ENCODE results near the gene CLDN34. TPM values are rescaled to one million over a fixed set of nuclear protein-coding genes. Genes with fewer than 3 reads are reported as not detected.

Gene CLDN34, protein sequence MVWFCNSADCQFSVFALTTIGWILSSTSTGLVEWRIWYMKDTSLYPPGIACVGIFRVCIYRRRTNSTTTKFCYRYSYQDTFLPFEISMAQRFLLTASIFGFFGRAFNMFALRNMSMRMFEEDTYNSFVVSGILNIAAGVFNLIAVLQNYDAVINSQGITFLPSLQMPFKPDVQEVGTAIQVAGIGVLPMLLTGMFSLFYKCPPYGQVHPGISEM
- not detected for polyA plus RNA-seq (2013)

DNA sequence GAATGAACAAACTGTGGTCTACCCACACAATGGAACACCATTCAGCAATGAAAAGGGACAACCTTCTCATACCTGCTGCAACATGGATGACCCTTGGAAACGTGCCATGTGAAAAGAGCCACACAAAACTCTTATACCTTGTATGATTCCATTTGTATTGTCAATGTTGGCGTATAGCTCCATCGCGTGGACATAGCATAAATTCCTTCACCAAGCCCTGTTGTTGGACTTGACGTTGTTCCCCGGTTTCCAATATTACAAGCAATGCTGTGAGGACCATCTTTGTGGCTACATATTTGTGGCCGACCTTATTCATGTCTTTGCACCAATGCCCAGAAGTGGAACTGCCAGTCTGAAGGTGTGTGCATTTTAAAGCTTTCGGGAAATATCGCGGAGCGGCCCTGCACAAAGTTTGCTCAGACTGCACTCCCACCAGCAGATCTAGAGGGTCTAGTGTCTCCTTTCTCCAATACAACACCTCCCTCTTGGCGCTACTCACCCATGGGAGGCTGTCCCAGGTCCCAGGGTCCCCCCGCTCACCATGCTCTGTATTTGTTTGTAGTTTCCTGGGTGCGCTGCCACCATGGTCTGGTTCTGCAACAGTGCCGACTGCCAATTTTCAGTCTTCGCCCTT lies at the start of gene CLDN34:
CLDN34 (plus strand) TSS at position 584 of the 634 bp plus-strand sequence; CDS start at position 584, 0 bp downstream.
- peaks cover 0 to 10% (median 0%) of the 10 kb centered on the region in 5 experiments for H3K9me3 ChIP-seq (ENCODE audit: control extremely low read depth in 1 of 5, control insufficient read depth in 4 of 5, insufficient read depth in 2 of 5, low read depth in 1 of 5, low read length in 4 of 5)
- DNase-seq = no peak
- H3K4me3 ChIP-seq (ENCODE audit: control insufficient read depth in 1 of 7, extremely low read depth in 1 of 7, insufficient read depth in 4 of 7, low read depth in 2 of 7, low read length in 6 of 7) = no peak within 1 kb of the TSS
- POLR2A ChIA-PET = no interaction called here
- no peaks in the 10 kb centered on the region for H3K27me3 ChIP-seq (replicated peaks in 2 of 5; ENCODE audit: control insufficient read depth in 4 of 5, insufficient read depth in 5 of 5, low read length in 4 of 5)
- 84% methylated on average over 12 of the region's 16 CpGs for WGBS (ENCODE audit: insufficient coverage)
- CTCF ChIA-PET = no interaction called here
- no peaks in the 10 kb centered on the region for H3K36me3 ChIP-seq (ENCODE audit: control insufficient read depth in 4 of 4, insufficient read depth in 4 of 4, low read length in 3 of 4)
- H3K27ac ChIP-seq (ENCODE audit: insufficient read depth in 1 of 2, low read depth in 1 of 2, low read length in 2 of 2, poor library complexity in 1 of 2, severe bottlenecking in 2 of 2) = no peak within 1 kb of the TSS
- no peaks in the 10 kb centered on the region for H3K4me1 ChIP-seq (ENCODE audit: control extremely low read depth in 1 of 4, control insufficient read depth in 4 of 4, insufficient read depth in 4 of 4, low read length in 3 of 4)

DNA sequence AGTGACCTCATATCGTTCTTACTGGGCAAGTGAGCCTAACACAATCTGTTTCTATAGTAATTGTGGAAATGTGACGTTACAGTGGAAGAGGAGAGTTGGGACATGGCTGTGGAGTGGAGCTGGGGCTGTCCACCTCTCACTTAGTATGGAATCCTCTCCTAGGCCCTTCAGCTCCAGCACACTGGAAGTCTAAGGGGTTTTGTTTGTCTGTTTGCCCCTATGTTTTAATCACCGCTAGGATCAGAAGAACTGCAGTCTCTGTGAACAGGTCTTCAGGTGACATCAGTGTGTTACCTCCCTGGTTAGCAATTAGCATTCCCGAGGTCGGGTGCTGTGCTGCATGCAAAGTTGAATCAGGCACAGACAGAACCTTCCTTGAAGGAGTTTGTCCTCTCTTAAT lies 49.3 kb upstream of the CLDN34 start:
- H3K36me3 ChIP-seq (ENCODE audit: control insufficient read depth in 4 of 4, insufficient read depth in 4 of 4, low read length in 3 of 4) = no peaks in the 10 kb centered on the region
- ChIA-PET POLR2A (no interaction called here), CTCF (no interaction called here)
- H3K4me3 ChIP-seq (ENCODE audit: control insufficient read depth in 1 of 7, extremely low read depth in 1 of 7, insufficient read depth in 4 of 7, low read depth in 2 of 7, low read length in 6 of 7) = no peak overlapping the region
- H3K27me3 ChIP-seq (replicated peaks in 2 of 5; ENCODE audit: control insufficient read depth in 4 of 5, insufficient read depth in 5 of 5, low read length in 4 of 5) = peaks cover 0 to 11% (median 0%) of the 10 kb centered on the region in 5 experiments
- no peaks in the 10 kb centered on the region for H3K4me1 ChIP-seq (ENCODE audit: control extremely low read depth in 1 of 4, control insufficient read depth in 4 of 4, insufficient read depth in 4 of 4, low read length in 3 of 4)
- peaks cover 0 to 2% (median 0%) of the 10 kb centered on the region in 5 experiments for H3K9me3 ChIP-seq (ENCODE audit: control extremely low read depth in 1 of 5, control insufficient read depth in 4 of 5, insufficient read depth in 2 of 5, low read depth in 1 of 5, low read length in 4 of 5)
- 83% methylated on average over 2 of the region's 5 CpGs for WGBS (ENCODE audit: insufficient coverage)
- DNase-seq = no peak
- H3K27ac ChIP-seq (ENCODE audit: insufficient read depth in 1 of 2, low read depth in 1 of 2, low read length in 2 of 2, poor library complexity in 1 of 2, severe bottlenecking in 2 of 2) = no peak overlapping the region

DNA sequence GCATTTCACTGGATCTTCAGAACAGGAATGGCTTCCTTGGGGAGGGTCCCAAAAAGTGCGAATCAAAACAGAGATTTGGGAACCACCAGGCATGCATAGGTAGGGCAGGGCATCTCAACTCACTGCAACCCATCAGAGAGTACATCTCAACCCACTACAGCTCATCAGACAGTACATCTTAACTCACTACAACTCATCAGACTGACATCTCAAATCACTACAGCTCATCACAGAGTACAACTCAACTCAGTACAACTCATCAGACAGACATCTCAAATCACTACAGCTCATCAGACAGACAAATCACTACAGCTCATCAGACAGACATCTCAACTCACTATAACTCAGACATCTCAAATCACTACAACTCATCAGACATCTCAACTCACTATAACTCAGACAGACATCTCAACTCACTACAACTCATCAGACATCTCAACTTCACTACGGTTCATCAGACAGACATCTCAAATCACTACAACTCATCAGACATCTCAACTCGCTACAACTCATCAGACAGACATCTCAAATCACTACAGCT lies 47.5 kb upstream of the CLDN34 start:
- no peak for DNase-seq
- H3K4me3 ChIP-seq (ENCODE audit: control insufficient read depth in 1 of 7, extremely low read depth in 1 of 7, insufficient read depth in 4 of 7, low read depth in 2 of 7, low read length in 6 of 7) = no peak overlapping the region
- H3K36me3 ChIP-seq (ENCODE audit: control insufficient read depth in 4 of 4, insufficient read depth in 4 of 4, low read length in 3 of 4) = no peaks in the 10 kb centered on the region
- peaks cover 0 to 2% (median 0%) of the 10 kb centered on the region in 5 experiments for H3K9me3 ChIP-seq (ENCODE audit: control extremely low read depth in 1 of 5, control insufficient read depth in 4 of 5, insufficient read depth in 2 of 5, low read depth in 1 of 5, low read length in 4 of 5)
- H3K27ac ChIP-seq (ENCODE audit: insufficient read depth in 1 of 2, low read depth in 1 of 2, low read length in 2 of 2, poor library complexity in 1 of 2, severe bottlenecking in 2 of 2) = no peak overlapping the region
- peaks cover 0 to 2% (median 0%) of the 10 kb centered on the region in 5 experiments for H3K27me3 ChIP-seq (replicated peaks in 2 of 5; ENCODE audit: control insufficient read depth in 4 of 5, insufficient read depth in 5 of 5, low read length in 4 of 5)
- POLR2A ChIA-PET = no interaction called here
- no peaks in the 10 kb centered on the region for H3K4me1 ChIP-seq (ENCODE audit: control extremely low read depth in 1 of 4, control insufficient read depth in 4 of 4, insufficient read depth in 4 of 4, low read length in 3 of 4)
- CTCF ChIA-PET = interaction anchor here (0.6 kb wide), 1 partner anchor 69 kb away, joined by 3 read pairs; no protein-coding TSS in a partner anchor
- WGBS (ENCODE audit: insufficient coverage) = 74% methylated on average over 3 of the region's 3 CpGs

DNA sequence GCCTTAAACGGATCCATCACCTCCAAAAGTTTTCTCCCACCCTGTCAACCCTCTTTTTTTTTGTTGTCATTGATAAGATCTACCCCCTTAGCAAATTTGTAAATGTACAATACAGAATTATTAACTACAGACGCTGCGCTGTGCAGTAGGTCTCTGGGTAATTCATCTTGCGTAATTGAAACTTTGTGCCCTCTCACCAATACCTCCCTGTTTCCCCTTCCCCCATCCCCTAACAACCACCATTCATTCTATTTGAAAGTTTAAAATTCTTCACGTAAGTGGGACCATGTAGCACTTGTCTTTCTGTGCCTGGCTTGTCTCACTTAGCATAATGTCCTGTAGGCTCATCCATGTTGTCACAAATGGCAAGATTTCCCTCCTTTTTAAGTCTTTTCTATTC lies 45.8 kb upstream of the CLDN34 start:
- Histone ChIP-seq H3K4me1 (ENCODE audit: control extremely low read depth in 1 of 4, control insufficient read depth in 4 of 4, insufficient read depth in 4 of 4, low read length in 3 of 4) (no peaks in the 10 kb centered on the region), H3K36me3 (ENCODE audit: control insufficient read depth in 4 of 4, insufficient read depth in 4 of 4, low read length in 3 of 4) (no peaks in the 10 kb centered on the region), H3K27me3 (replicated peaks in 2 of 5; ENCODE audit: control insufficient read depth in 4 of 5, insufficient read depth in 5 of 5, low read length in 4 of 5) (peaks cover 0 to 6% (median 0%) of the 10 kb centered on the region in 5 experiments), H3K27ac (ENCODE audit: insufficient read depth in 1 of 2, low read depth in 1 of 2, low read length in 2 of 2, poor library complexity in 1 of 2, severe bottlenecking in 2 of 2) (no peak overlapping the region), H3K9me3 (ENCODE audit: control extremely low read depth in 1 of 5, control insufficient read depth in 4 of 5, insufficient read depth in 2 of 5, low read depth in 1 of 5, low read length in 4 of 5) (peaks cover 0 to 2% (median 0%) of the 10 kb centered on the region in 5 experiments), H3K4me3 (ENCODE audit: control insufficient read depth in 1 of 7, extremely low read depth in 1 of 7, insufficient read depth in 4 of 7, low read depth in 2 of 7, low read length in 6 of 7) (no peak overlapping the region)
- POLR2A ChIA-PET = no interaction called here
- WGBS (ENCODE audit: insufficient coverage) = 92% methylated on average over 3 of the region's 5 CpGs
- no peak for DNase-seq
- CTCF ChIA-PET = no interaction called here

DNA sequence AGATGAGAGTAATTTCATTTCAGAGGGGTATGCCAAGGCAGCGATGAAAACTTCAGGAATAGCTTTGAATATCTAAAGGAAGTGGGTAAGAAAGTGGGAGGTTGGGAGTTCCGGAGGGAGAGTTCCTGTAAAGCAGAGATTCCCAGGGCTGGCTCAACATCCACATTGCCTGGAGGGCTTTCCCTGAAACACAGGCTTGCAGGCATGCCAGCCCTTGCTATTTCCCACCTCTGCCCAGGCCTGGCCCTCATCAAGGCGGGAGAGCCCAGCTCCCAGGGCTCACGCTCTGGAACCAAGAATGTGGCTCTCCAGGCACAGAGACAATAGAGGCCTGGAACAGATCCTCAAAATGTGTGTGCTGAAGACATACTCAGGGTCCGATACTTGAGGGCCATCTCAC lies 43.8 kb upstream of the CLDN34 start:
- no peak for DNase-seq
- ChIA-PET CTCF (no interaction called here), POLR2A (no interaction called here)
- Histone ChIP-seq H3K4me3 (ENCODE audit: control insufficient read depth in 1 of 7, extremely low read depth in 1 of 7, insufficient read depth in 4 of 7, low read depth in 2 of 7, low read length in 6 of 7) (no peak overlapping the region), H3K9me3 (ENCODE audit: control extremely low read depth in 1 of 5, control insufficient read depth in 4 of 5, insufficient read depth in 2 of 5, low read depth in 1 of 5, low read length in 4 of 5) (peaks cover 0 to 2% (median 0%) of the 10 kb centered on the region in 5 experiments), H3K36me3 (ENCODE audit: control insufficient read depth in 4 of 4, insufficient read depth in 4 of 4, low read length in 3 of 4) (no peaks in the 10 kb centered on the region), H3K27me3 (replicated peaks in 2 of 5; ENCODE audit: control insufficient read depth in 4 of 5, insufficient read depth in 5 of 5, low read length in 4 of 5) (peaks cover 0 to 4% (median 0%) of the 10 kb centered on the region in 5 experiments), H3K4me1 (ENCODE audit: control extremely low read depth in 1 of 4, control insufficient read depth in 4 of 4, insufficient read depth in 4 of 4, low read length in 3 of 4) (no peaks in the 10 kb centered on the region), H3K27ac (ENCODE audit: insufficient read depth in 1 of 2, low read depth in 1 of 2, low read length in 2 of 2, poor library complexity in 1 of 2, severe bottlenecking in 2 of 2) (no peak overlapping the region)
- WGBS (ENCODE audit: insufficient coverage) = 88% methylated on average over 3 of the region's 5 CpGs

DNA sequence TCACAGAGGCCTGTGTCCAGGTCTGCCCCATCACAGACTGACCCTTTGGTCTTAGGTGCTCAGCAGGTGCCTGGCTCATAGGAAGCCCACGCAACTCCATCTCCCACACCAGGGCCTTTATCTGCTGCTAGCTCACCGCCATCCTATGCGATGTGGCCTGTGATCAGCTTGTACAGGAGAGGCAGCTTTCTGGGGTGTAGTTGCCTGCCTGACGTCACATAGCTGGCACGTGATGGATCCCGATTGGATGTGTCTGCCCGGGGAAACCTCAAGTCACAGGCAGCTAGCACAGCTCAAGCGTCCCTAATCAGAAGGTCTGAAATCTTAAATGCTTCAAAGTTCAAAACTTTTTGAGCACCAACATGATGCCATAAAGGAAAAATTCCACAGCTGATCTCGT lies 41.2 kb upstream of the CLDN34 start:
- 90% methylated on average over 9 of the region's 9 CpGs for WGBS (ENCODE audit: insufficient coverage)
- DNase-seq = no peak
- Histone ChIP-seq H3K9me3 (ENCODE audit: control extremely low read depth in 1 of 5, control insufficient read depth in 4 of 5, insufficient read depth in 2 of 5, low read depth in 1 of 5, low read length in 4 of 5) (no peaks in the 10 kb centered on the region), H3K36me3 (ENCODE audit: control insufficient read depth in 4 of 4, insufficient read depth in 4 of 4, low read length in 3 of 4) (no peaks in the 10 kb centered on the region), H3K4me3 (ENCODE audit: control insufficient read depth in 1 of 7, extremely low read depth in 1 of 7, insufficient read depth in 4 of 7, low read depth in 2 of 7, low read length in 6 of 7) (no peak overlapping the region), H3K4me1 (ENCODE audit: control extremely low read depth in 1 of 4, control insufficient read depth in 4 of 4, insufficient read depth in 4 of 4, low read length in 3 of 4) (no peaks in the 10 kb centered on the region), H3K27ac (ENCODE audit: insufficient read depth in 1 of 2, low read depth in 1 of 2, low read length in 2 of 2, poor library complexity in 1 of 2, severe bottlenecking in 2 of 2) (no peak overlapping the region), H3K27me3 (replicated peaks in 2 of 5; ENCODE audit: control insufficient read depth in 4 of 5, insufficient read depth in 5 of 5, low read length in 4 of 5) (peaks cover 0 to 4% (median 0%) of the 10 kb centered on the region in 5 experiments)
- ChIA-PET CTCF (interaction anchor here (1.0 kb wide), 1 partner anchor 9 kb away, joined by 3 read pairs; no protein-coding TSS in a partner anchor), POLR2A (no interaction called here)

Data from common myeloid progenitor, CD34-positive (primary cell).